ENCODE data around the gene C12orf56. TPM values are rescaled to one million over a fixed set of nuclear protein-coding genes. Genes with fewer than 3 reads are reported as not detected.

The C12orf56 gene
- total and polyA plus RNA-seq, 9 donors = not detected

DNA sequence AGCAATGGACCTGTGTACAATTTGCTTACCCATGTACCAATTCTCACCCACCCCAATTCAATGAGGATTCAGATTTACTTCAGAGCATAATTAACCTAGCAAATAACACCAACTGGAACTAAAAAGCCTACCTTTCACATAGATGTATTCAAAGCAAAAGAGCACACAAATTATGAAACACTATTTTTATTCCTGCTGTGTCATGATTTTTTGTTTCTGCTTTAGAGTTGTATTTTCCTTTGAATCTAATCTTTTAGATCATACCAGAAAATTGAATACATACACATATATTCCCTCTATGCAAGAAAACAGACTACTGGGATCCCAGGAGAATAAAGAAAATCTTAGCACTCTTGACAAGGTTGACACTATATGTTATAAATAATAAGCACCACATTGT is 174.3 kb downstream of the C12orf56 start:
- H3K27me3 ChIP-seq = no peaks in the 10 kb centered on the region
- intact Hi-C loops (cut with DNase I) = no loop called here
- no peaks in the 10 kb centered on the region for H3K4me1 ChIP-seq (ENCODE audit: insufficient read depth)
- DNase-seq = no peak
- TF ChIP-seq EP300 (IDR thresholded peaks at IDR 0.05) (no peak), POLR2A (IDR thresholded peaks at IDR 0.05) (no peak)
- TF ChIP-seq, protein P1, sequence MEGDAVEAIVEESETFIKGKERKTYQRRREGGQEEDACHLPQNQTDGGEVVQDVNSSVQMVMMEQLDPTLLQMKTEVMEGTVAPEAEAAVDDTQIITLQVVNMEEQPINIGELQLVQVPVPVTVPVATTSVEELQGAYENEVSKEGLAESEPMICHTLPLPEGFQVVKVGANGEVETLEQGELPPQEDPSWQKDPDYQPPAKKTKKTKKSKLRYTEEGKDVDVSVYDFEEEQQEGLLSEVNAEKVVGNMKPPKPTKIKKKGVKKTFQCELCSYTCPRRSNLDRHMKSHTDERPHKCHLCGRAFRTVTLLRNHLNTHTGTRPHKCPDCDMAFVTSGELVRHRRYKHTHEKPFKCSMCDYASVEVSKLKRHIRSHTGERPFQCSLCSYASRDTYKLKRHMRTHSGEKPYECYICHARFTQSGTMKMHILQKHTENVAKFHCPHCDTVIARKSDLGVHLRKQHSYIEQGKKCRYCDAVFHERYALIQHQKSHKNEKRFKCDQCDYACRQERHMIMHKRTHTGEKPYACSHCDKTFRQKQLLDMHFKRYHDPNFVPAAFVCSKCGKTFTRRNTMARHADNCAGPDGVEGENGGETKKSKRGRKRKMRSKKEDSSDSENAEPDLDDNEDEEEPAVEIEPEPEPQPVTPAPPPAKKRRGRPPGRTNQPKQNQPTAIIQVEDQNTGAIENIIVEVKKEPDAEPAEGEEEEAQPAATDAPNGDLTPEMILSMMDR (IDR thresholded peaks at IDR 0.05) = no peak
- H3K27ac ChIP-seq = no peak overlapping the region
- no peaks in the 10 kb centered on the region for H3K9me3 ChIP-seq
- H3K4me3 ChIP-seq = no peak overlapping the region
- no peaks in the 10 kb centered on the region for H3K36me3 ChIP-seq

Small RNAs within 50 kb of the gene (small RNA-seq; reads per million reads assigned to genes)
- gene RF01210 (not detected), gene RNU5A-7P (not detected)

Other genes starting within 250 kb of the C12orf56 start
- gene KICS2, start 168.5 kb downstream of the C12orf56 start, total RNA-seq = 10 to 100 TPM in 2 of 7 donors, 1 to 10 TPM in 5; 7.9 to 15.2 (median 8.2) TPM
- 1 to 10 TPM; 3.4 to 6.0 TPM for gene KICS2, start 168.5 kb downstream of the C12orf56 start, polyA plus RNA-seq
- gene XPOT, start 13.6 kb upstream of the C12orf56 start, total RNA-seq = 100 to 1,000 TPM in 1 of 7 donors, 10 to 100 TPM in 6; 19.7 to 170 (median 37.9) TPM
- 10 to 100 TPM; 13.2 to 33.8 TPM for gene XPOT, start 13.6 kb upstream of the C12orf56 start, polyA plus RNA-seq
- 10 to 100 TPM; 15.7 to 25.4 (median 19.8) TPM for gene TBK1, start 61.4 kb upstream of the C12orf56 start, total RNA-seq
- 10 to 100 TPM; 11.9 to 15.8 TPM for gene TBK1, start 61.4 kb upstream of the C12orf56 start, polyA plus RNA-seq
- gene RASSF3, start 219.7 kb upstream of the C12orf56 start, total RNA-seq = 10 to 100 TPM; 20.3 to 64.5 (median 38.0) TPM
- 10 to 100 TPM; 18.2 to 31.4 TPM for gene RASSF3, start 219.7 kb upstream of the C12orf56 start, polyA plus RNA-seq